Measurements from ENCODE around the gene AGR2.

- TF ChIP-seq POLR2A (IDR thresholded peaks at IDR 0.05) (no peak), CTCF (IDR thresholded peaks at IDR 0.05) (no peak)
Observed at GRCh38 chr7:16776053-16776452, 28.7 kb downstream of the AGR2 start.

Data from tibial nerve (tissue), 3 donors.